Pancreas (tissue), 10 donors: ENCODE measurements around the gene IST1. TPM values are rescaled to one million over a fixed set of nuclear protein-coding genes. Genes with fewer than 3 reads are reported as not detected.
A peak's percentile ranks its signal among the peaks of the same experiment; 100 is the strongest.

Source experiments
- ATAC-seq, 4 donors: fragments of 200-7000 bp; cut with Tn5 transposase; one replicate each; pipeline versions ENCODE4 v1.8.0 to v1.9.1; 2020; ENCODE audit warnings: mild to moderate bottlenecking in 4 of 4, moderate library complexity in 4 of 4
- DNase-seq, 6 donors: peaks; one replicate each; pipeline ENCODE4 v3.0.0-alpha.2; 2020
- FAIRE-seq: peaks from 2 replicates; lab custom pipeline; 2012; peaks lifted over from hg19 to GRCh38; lab: Jason Lieb, UNC
- H3K27ac ChIP-seq, 4 donors: fragments of 200-600 bp; sonication (generic); 1 replicate in 3 of 4; 2 replicates in 1 of 4; pipeline versions ENCODE4 v1.5.0 to v1.8.0; 2020
- H3K27me3 ChIP-seq, 4 donors: fragments of 200-600 bp; one replicate each; pipeline ENCODE4 v1.8.0; 2021
- H3K36me3 ChIP-seq, 3 donors: fragments of 200-600 bp; sonication (generic) in 1 of 3; one replicate each; pipeline versions ENCODE4 v1.5.0 to v1.8.0; 2020 to 2021
- H3K4me1 ChIP-seq, 3 donors: fragments of 200-600 bp; one replicate each; pipeline ENCODE4 v1.8.0; 2021
- H3K4me3 ChIP-seq, 4 donors: fragments of 200-600 bp; sonication (generic) in 2 of 4; one replicate each; pipeline versions ENCODE4 v1.5.0 to v1.8.0; 2020 to 2021
- H3K9me3 ChIP-seq, 4 donors: fragments of 200-600 bp; one replicate each; pipeline ENCODE4 v1.8.0; 2021
- WGBS, 2 donors: extraction: QIAGEN DNeasy Blood & Tissue Kit; methylation state at CpG; one replicate each; pipeline ENCODE4 v1.1.7; 2013; 5-methylcytosine and 5-hydroxymethylcytosine counted together
- intact Hi-C, 3 donors: fragments of 100-400 bp; cut with DNase I; formaldehyde crosslinking; loops; one replicate each; pipeline versions ENCODE4 v1.11.1 to v1.14.2; 2022
- polyA plus RNA-seq, 2 donors: library from polyadenylated mRNA; stranded (reverse); fragments of 200-250 nt; gene quantifications; one replicate each; pipeline ENCODE4 v1.2.3, GENCODE V29; 2013
- total RNA-seq, 6 donors: library from RNA; stranded (reverse); fragmentation: NEBNext Ultra II Directional in 4 of 6; extraction: Animal tissue kit (Norgen Biotek cat#: 25700) in 4 of 6; gene quantifications; one replicate each; pipeline versions ENCODE4 v1.2.1 to v1.2.4, GENCODE V29; 2021 to 2023
- TF ChIP-seq, protein P1 (sequence below), 4 donors: fragments of 200-600 bp; sonication (generic) in 3 of 4; IDR thresholded peaks; one replicate each; pipeline versions ENCODE4 v1.5.0 to v1.8.0; 2021; ENCODE audit warnings: antibody characterized with exemption in 4 of 4
- donor health status: healthy with polysubstance abuse.
- donor health status: DM: no; HTN: no; CAD: no; lungs with moderate emphysema.
- donor health status: DM: no; HTN: no; CAD: no.
- donor health status: control.
- donor health status: control.
- donor health status: Bipolar disorder and iron deficiency.
- donor health status: DM: yes; HTN: yes; CAD: no.
- donor health status: DM: no; HTN: no; CAD: no.
- donor health status: DM: no; HTN: no; CAD: no.
- donor health status: DM: yes; HTN: yes; CAD: no.

IST1 gene
- total and polyA plus RNA-seq, 8 donors: 56.1 to 121 (median 69.4) TPM

DNA sequence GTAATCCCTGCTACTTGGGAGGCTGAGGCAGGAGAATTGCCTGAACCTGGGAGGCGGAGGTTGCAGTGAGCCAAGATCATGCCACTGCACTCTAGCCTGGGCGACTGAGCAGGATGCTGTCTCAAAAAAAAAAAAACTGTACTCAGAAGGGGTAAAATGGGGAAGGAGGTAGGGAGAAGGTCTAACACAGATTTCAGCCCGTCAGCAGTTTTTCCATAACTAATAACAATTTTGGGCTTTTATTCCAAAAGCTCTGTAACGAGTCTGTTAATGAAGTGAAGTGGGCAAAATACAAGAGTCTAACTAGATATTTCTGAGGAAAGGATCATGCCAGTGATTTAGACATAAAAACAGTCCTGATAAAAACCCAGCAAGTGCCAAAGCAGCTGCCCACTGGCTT is 22.1 kb upstream of the IST1 start:
- no peak overlapping the region for H3K27ac ChIP-seq
- 87 to 90% methylated on average over 4 of the region's 4 CpGs for WGBS, 2 donors
- DNase-seq (no peak), FAIRE-seq (no peak), ATAC-seq (no peak)
- H3K4me1 ChIP-seq: no peaks in the 10 kb centered on the region
- no peaks in the 10 kb centered on the region for H3K36me3 ChIP-seq
- H3K9me3 ChIP-seq: no peaks in the 10 kb centered on the region
- H3K4me3 ChIP-seq: no peak overlapping the region
- H3K27me3 ChIP-seq: no peaks in the 10 kb centered on the region
- TF ChIP-seq, protein P1, sequence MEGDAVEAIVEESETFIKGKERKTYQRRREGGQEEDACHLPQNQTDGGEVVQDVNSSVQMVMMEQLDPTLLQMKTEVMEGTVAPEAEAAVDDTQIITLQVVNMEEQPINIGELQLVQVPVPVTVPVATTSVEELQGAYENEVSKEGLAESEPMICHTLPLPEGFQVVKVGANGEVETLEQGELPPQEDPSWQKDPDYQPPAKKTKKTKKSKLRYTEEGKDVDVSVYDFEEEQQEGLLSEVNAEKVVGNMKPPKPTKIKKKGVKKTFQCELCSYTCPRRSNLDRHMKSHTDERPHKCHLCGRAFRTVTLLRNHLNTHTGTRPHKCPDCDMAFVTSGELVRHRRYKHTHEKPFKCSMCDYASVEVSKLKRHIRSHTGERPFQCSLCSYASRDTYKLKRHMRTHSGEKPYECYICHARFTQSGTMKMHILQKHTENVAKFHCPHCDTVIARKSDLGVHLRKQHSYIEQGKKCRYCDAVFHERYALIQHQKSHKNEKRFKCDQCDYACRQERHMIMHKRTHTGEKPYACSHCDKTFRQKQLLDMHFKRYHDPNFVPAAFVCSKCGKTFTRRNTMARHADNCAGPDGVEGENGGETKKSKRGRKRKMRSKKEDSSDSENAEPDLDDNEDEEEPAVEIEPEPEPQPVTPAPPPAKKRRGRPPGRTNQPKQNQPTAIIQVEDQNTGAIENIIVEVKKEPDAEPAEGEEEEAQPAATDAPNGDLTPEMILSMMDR (IDR thresholded peaks at IDR 0.05): no peak
- intact Hi-C loops: no loop called here

DNA sequence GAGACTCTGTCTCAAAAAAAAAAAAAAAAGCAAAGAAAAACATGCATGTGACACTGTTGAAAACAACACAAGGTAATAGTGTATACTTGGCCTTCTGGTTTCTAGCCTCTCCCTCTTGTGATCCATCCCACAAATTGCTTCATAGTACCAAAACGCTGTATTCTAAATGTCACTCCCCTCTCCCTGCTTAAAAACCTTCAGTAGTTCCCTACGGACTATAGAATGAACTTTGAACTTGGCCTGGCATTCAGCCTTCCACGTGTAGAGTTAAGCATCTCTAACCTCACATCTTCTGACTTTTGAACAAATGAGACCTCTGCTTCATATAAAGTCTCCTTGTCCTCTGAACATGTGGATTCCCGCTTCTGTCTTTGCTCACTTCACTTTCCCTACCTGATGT is 16.4 kb upstream of the IST1 start:
- WGBS, 2 donors: 51 to 59% methylated on average over 4 of the region's 4 CpGs
- ATAC-seq: no peak
- no peak for FAIRE-seq

DNA sequence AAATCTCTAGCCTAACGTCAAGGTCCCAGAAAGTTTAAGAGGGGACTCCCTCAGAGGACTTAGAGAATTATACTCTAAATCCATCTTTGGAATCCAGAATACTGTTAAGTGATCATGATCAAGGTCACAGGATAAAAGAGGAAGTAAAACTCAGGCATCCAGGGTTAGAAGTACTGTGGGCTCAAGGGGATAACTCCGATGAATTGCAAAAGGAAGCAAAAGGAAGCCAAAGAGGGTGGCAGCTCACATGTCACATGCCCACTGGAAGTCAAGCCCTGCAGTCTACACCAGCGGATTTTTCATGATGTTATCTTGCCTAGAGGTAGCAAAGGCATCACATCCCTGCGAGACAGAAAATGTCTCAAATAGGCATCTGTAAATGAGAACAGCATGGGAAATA is 15.2 kb upstream of the IST1 start:
- peaks cover 0 to 10% (median 0%) of the 10 kb centered on the region in 3 donors for H3K36me3 ChIP-seq
- peaks cover 0 to 10% (median 0%) of the 10 kb centered on the region in 3 donors for H3K4me1 ChIP-seq
- DNase-seq: no peak
- no peak overlapping the region for H3K4me3 ChIP-seq
- no peak for FAIRE-seq
- no peak for ATAC-seq
- H3K27me3 ChIP-seq: no peaks in the 10 kb centered on the region
- H3K27ac ChIP-seq: no peak overlapping the region
- no peaks in the 10 kb centered on the region for H3K9me3 ChIP-seq
- 82 to 91% methylated on average over 4 of the region's 4 CpGs for WGBS, 2 donors
- TF ChIP-seq, protein P1 (IDR thresholded peaks at IDR 0.05): no peak
- intact Hi-C loops: no loop called here

More for the DNA sequence above, 16.4 kb upstream of the IST1 start:
- intact Hi-C loops: no loop called here
- DNase-seq: no peak
- Histone ChIP-seq H3K4me3 (no peak overlapping the region), H3K4me1 (peaks cover 0 to 8% (median 0%) of the 10 kb centered on the region in 3 donors), H3K9me3 (no peaks in the 10 kb centered on the region), H3K27ac (no peak overlapping the region), H3K27me3 (no peaks in the 10 kb centered on the region), H3K36me3 (peaks cover 0 to 10% (median 0%) of the 10 kb centered on the region in 3 donors)
- TF ChIP-seq, protein P1 (IDR thresholded peaks at IDR 0.05): no peak

DNA sequence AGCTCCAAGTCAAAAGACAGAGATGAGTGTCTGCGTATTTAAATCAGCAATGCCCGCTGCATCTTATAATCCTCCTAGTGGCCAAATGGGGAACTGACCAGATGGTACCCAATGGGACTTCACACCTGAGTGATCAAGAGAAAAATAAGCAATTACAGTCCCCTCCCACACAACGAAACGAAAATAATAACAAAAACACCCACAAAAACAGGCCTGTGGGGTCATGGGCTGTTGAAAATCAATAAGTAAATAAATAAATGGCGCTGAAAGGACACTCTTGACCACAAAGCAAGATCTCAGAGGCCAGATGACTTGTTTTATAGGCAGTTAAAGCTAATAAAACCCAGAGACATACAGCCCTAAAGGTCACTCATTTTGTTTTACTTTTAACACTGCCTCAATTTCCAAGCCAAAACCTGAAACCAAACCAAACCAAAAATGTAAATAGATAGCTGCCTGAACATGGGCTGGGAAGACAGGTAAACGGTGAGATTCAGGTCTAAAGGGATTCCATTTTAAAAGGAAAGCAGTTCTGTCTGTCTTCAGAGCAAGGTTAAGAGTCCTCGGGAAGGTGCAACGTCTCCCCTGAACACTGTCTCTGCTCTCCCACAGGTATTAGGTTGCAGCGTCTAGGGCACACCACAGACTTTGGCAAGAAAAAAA is 12.7 kb upstream of the IST1 start:
- intact Hi-C loops: no loop called here
- peaks cover 0 to 10% (median 0%) of the 10 kb centered on the region in 3 donors for H3K4me1 ChIP-seq
- ATAC-seq (peak; percentile 54 to 81 (median 68)), DNase-seq (peak in 3 of 6 donors; percentile 48 to 71 (median 60)), FAIRE-seq (no peak)
- H3K27ac ChIP-seq: peak overlapping the region; percentile 66 to 88 (median 84)
- 2 to 4% methylated on average over 9 of the region's 9 CpGs for whole genome bisulfite sequencing, 2 donors
- no peaks in the 10 kb centered on the region for H3K27me3 ChIP-seq
- TF ChIP-seq, protein P1 (IDR thresholded peaks at IDR 0.05): peak; percentile 76 to 93 (median 88)
- peak overlapping the region; percentile 79 to 98 (median 90) for H3K4me3 ChIP-seq
- H3K9me3 ChIP-seq: no peaks in the 10 kb centered on the region
- H3K36me3 ChIP-seq: peaks cover 0 to 10% (median 0%) of the 10 kb centered on the region in 3 donors
